HG03108 (cell line): ENCODE measurements around the gene TRIM41.
"Not testable (repeated sequence)": the region's sequence is repeated elsewhere in the genome, so short reads cannot be mapped to it uniquely, and the experiment has no call there.

ENCODE experiments used
- ATAC-seq: cut with Tn5 transposase; IDR thresholded peaks from one replicate; pipeline ENCODE4 v1.9.1; 2021; ENCODE audit warnings: moderate library complexity; ENCODE audit not compliant: unreplicated experiment

TRIM41 gene

GRCh38 chr5:181246276-181247049 lies 23.4 kb downstream of the TRIM41 start:
- peak; percentile 44 for ATAC-seq

GRCh38 chr5:181248277-181248676 lies 25.2 kb downstream of the TRIM41 start:
- ATAC-seq = no peak

GRCh38 chr5:181255276-181255675 lies 32.2 kb downstream of the TRIM41 start:
- no peak for ATAC-seq

DNA sequence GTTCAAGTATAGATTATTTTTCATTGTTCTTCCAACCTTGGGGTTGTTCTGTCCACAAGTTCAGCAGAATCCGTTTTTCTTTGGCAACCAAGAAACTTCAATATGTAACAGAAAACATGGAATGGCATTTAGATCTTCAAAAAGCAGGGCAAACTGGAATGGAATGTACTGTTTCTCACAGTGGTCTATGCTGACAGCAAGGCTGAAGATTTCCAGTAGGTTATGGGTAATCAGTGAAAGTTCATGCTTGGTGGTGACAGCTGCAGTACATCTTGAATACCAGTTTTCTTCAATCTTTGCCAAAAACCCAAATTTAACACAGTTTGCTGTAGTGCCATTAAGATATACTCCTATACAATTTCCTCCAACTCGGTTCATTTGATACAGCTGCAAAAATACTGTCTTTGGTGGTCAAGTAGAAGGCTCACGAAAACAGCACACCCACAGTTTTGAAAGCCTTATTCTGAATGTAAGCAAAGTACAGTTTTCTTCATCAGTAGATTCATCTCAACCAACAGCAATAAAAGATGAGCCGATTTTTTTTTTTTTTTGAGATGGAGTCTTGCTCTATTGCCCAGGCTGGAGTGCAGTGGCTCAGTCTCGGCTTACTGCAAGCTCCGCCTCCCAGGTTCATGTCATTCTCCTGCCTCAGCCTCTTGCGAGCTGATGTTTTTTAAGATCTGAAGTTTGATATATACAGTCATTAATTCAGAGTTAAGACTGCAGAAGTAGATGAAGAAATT lies 32.9 kb downstream of the TRIM41 start:
- ATAC-seq = no peak

DNA sequence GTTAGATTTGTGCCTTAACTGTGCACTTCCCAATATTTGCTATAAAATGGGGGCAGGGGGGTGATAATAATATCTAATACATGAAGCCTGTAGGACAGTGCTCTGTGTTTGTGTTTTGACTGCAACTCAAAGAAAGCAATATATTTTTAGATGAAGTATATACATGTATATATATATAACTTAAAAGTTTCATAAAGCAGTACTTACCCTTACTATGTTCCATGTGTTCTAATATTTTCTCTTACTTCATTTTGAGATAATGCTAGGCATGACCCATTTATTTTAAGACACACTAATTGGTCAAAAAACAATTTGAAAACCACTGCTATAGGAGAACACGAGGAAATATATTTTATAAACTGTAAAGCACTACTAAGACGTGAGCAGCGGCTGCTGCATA lies 35.5 kb downstream of the TRIM41 start:
- ATAC-seq = no peak

DNA sequence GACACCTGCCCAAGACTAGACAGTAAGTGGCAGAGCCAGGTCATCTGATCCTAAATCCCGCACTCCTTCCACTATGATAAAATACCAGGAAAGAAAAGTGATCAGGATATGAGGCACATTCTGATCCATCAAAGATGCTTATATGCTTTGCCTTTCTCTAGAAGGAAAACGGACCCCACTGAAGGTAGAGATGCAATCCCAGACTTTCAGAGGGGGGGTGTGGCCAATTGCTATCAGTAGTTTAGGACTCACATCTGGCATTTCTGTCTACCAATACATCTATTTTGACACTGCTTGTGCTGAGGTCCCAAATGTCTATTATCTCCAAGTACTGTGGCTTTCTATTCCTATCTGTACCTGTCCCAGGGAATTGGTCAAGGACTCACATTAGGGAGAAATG lies 36.2 kb downstream of the TRIM41 start:
- ATAC-seq = no peak

DNA sequence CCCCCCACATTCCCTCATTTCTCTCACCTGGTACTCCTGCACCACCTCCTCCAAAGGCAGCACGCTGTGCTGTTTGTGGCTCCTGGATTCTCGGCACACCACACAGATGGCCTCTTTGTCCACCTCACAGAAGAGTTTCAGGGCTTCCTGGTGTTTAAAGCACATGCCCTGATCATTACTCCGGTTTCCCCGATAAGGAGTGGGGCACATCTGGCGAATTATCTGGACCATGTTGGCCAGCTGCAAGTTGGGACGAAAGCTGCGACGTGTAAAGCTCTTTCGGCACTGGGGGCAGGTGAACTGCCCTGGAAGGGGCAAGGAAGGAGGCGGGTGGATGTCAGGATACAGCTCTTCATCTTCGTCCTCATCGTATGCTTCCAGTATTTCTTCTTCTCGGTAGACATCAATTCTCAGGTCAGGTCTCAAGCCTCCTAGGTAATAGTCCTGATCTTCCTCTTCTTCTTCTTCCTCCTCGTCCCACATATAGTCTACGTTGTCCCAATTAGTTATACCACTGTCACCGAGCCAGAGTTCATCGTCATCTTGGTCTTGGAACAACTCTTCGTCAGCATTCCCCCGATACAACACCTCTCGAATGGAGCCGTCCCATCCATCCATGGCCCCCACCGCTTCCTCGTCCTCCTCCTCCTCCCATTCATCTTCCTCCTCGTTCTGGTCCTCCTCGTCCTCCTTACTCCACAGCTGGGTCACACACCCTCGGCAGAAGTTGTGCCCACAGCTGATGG lies 37.1 kb downstream of the TRIM41 start:
- ATAC-seq = no peak

- peak; percentile 74 for ATAC-seq
These were observed 37.7 kb downstream of the TRIM41 start, which contains the start of gene TRIM52 for GRCh38 chr5:181260720-181261319. TRIM52 (minus strand) TSS chr5:181261143; CDS start chr5:181260813, 330 bp downstream.

DNA sequence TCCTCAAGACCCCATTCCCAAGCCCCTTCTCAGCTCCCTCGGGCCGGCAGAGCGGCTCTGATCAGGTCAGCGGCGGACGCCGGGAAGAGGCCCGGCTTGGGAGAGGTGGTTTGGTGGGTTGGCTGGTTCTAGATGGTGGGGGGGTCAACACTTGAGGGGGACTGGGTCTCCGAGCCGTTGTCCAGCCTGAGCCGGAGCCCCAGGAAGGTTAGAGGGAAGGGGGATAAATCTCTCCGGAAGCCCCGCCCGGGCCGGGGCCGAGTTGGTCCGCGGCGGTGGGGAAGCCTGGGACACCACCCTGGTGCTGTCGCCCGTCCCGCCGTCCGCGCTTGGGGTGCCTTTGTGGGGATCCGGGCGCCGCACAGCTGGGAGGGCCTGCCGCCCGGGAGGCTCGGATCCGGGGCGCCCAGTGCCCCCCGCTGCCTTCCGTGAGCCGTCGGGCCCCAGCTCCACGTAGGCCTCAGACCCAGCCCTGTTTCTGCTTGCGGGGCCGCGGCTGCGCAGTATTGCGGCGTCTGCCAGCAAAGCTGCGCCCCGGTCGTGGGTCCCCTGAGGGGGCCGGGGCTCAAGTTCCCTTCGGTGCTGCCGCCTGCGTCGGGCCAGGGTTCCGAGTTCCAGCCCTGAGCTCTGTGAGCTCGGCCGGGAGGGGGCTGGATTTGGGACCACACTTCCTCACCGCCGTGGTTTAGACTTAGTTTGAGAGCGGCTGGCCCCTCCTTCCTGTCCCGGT lies 38.4 kb downstream of the TRIM41 start:
- ATAC-seq = peak; percentile 40

GRCh38 chr5:181263633-181264032 lies 40.6 kb downstream of the TRIM41 start:
- no peak for ATAC-seq

GRCh38 chr5:181265092-181265671 lies 42.1 kb downstream of the TRIM41 start:
- no peak for ATAC-seq

DNA sequence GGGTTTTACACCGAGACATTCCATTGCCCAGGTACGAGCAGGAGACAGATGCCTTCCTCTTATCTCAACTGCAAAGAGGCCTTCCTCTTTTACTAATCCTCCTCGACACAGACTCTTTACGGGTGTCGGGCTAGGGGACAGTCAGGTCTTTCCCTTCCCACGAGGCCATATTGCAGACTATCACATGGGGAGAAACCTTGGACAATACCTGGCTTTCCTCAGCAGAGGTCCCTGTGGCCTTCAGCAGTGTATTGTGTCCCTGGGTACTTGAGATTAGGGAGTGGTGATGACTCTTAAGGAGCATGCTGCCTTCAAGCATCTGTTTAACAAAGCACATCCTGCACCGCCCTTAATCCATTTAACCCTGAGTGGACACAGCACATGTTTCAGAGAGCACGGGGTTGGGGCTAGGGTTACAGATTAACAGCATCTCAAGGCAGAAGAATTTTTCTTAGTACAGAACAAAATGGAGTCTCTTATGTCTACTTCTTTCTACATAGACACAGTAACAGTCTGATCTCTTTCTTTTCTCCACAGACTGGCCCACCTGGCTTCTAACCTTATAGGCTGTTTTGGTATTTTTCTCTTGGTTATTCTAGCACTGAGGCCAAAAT lies 44.3 kb downstream of the TRIM41 start:
- ATAC-seq = not testable (repeated sequence)

DNA sequence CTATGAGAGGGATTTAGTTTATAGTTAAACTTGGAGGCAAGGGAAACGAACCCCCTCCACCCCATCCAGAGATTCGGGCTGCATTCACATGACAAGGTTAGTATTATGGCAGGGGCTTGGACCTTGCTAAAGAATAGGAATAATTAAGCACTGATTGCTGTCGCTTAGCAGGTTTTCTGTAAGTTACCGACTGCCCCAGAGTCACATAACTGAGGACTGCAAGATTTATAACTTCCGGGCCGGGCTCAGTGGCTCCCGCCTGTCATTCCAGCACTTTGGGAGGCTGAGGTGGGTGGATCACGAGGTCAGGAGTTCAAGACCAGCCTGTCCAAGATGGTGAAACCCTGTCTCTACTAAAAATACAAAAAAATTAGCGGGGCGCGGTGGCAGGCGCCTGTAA lies 44.8 kb downstream of the TRIM41 start:
- not testable (repeated sequence) for ATAC-seq

DNA sequence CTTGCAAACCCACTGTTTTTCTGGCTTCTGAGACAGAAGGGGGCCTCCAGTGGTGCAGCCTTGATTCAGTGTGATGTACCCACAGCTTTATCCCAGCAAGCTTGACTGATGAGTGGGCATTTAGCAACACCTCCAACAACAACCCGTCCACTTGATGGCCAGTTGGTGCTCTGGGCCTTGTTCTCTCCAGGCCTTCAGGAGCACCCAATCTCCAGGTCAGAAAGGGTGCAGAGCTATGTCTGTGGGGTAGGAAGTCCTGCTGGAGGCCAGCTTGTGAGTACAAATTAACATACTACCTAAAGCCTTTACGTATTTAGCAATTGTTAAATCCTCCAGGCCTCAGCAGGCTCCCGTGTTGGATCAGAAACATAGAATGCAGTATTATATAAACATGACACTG lies 48.0 kb downstream of the TRIM41 start:
- ATAC-seq = no peak

DNA sequence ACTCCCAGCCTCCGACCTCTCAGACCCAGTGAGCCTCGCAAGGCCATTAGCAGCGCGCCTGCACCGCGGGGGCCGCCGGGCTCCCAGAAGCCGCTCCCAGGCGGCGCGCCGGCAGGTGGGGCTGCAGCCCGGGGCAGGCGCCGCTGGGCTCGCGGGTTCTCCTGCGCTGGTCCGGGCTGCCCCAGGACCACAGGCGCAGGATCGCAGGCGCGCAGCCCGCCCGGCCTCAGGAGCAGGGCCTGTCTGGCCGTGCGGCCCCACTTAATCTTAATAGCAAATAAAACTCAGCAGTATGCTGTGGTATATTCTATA lies 50.3 kb downstream of the TRIM41 start:
- not testable (repeated sequence) for ATAC-seq

DNA sequence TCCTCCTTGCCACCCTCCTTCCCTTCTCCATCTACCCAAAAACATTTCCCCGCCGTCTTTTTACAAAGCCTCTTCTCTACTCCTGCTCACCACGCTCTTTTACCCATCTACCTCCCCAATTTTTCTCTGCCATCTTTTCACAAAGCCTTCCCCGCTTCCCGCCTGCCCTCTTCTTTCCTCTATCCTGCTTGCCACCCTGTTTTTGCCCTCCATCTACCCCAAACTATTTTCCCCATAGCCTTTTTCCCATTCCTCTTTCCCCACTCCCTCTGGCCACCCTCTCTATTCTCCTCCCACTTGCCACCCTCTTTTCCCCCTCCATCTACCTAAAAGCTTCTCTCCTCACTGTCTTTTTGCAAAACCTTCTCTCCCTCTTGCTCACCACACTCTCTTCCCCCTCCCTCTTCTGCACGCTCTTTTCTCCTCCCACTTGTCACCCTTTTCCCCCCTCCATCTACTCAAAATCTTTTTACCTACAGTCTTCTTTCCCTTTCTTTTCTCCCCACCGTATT lies 57.2 kb downstream of the TRIM41 start:
- no peak for ATAC-seq

DNA sequence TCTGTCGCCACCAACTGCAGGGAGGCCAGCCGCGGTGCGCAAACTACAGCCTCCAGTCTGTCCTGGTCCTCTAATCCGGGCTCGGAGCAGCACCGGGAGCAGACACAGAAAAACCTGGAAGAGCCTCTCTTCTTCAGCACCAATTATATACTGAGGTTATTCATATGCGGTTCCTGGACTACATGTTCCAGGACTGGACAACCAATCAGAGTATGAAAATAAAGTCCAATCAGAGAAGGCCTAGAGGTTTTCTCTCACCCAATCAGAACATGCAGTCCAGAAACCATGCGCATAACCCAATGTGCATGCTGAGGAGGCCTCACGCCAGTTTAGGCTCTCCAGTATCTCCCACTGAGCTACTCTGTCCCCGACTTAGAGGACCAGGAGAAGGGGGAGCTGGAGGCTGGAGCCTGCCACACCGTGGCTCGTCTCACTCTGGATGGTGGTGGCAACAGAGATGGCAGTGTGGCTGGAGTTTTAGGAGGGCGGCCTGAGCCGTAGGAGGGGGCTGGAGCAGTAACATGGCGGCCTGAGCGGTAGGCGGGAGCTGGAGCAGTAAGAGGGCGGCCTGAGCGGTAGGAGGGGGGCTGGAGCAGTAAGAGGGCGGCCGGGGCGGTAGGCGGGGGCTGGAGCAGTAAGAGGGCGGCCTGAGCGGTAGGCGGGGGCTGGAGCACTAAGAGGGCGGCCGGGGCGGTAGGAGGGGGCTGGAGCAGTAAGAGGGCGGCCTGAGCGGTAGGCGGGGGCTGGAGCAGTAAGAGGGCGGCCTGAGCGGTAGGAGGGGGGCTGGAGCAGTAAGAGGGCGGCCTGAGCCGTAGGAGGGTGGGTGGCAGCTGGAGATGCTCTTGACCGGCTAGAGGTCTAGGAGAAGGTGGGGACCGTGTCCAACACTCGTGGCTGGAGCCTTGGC lies 58.2 kb downstream of the TRIM41 start:
- ATAC-seq = no peak

DNA sequence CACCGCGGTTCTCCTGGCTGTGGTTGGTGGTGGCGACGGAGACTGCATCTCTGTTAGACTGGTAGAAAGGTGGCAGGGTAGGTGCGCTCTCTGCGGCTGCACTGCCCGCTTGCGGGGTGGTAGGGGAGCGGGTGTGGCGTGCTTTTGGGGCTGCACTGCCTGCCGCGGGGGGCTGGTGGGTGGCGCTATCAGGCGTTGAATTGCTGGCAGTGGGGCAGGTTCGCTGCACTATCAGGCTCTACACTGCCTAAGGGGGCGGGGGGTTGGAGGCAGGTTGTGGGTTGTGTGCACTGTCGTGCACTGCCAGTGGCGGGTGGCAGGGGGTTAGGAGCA lies 58.9 kb downstream of the TRIM41 start:
- ATAC-seq = no peak

DNA sequence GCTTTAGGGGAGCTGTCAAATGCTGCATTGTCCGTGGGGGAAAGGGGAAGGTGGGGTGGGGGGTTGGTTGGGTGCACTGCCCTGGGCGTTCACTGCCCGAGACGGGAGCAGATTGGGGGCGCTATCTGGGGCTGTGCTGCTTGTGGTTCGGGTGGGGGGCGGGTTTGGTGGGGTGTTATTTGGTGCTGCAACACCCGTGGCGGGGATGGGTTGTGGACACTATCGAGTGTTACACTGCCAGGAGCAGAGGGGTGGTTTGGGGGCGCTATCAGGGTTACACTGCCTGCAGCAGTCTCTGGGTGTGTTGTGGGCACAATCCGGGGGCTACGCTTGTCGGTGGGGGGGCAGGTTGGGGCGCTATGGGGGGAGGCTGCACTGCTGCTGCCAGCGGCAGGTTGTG lies 59.3 kb downstream of the TRIM41 start:
- ATAC-seq = not testable (repeated sequence)
